CD14-positive monocyte (primary cell): ENCODE results near the gene ANXA5. TPM values are rescaled to one million over a fixed set of nuclear protein-coding genes. Genes with fewer than 3 reads are reported as not detected.

Experiments
- DNase-seq, 3 donors: peaks; one replicate each; pipeline ENCODE4 v3.0.0-alpha.2; 2011 to 2022
- H2AFZ ChIP-seq: 2 replicates; pipeline ENCODE4 v1.6.0; 2012; ENCODE audit warnings: mild to moderate bottlenecking, low read depth, low read length, inconsistent platforms; ENCODE audit not compliant: insufficient read depth, poor library complexity, severe bottlenecking
- H3K27ac ChIP-seq, 2 donors: 1 replicate in 1 of 2; 2 replicates in 1 of 2; pipeline ENCODE4 v1.5.1; 2012 to 2013; ENCODE audit warnings: low read length in 2 of 2, control low read depth in 1 of 2, inconsistent platforms in 1 of 2, low read depth in 1 of 2, mild to moderate bottlenecking in 1 of 2
- H3K27me3 ChIP-seq, 2 donors: one replicate each; pipeline versions ENCODE4 v1.6.0 to v1.6.1; 2011 to 2013; ENCODE audit warnings: low read length in 2 of 2; ENCODE audit not compliant: control insufficient read depth in 2 of 2, insufficient read depth in 2 of 2
- H3K36me3 ChIP-seq, 2 donors: replicated peaks in 1 of 2; 1 replicate in 1 of 2; 2 replicates in 1 of 2; pipeline versions ENCODE4 v1.5.1 to v1.6.1; 2012 to 2013; ENCODE audit warnings: low read length in 2 of 2, control low read depth in 1 of 2, inconsistent platforms in 1 of 2, mild to moderate bottlenecking in 1 of 2; ENCODE audit not compliant: insufficient read depth in 2 of 2, control insufficient read depth in 1 of 2
- H3K4me1 ChIP-seq, 2 donors: 1 replicate in 1 of 2; 2 replicates in 1 of 2; pipeline versions ENCODE4 v1.5.1 to v1.6.1; 2012 to 2013; ENCODE audit warnings: low read length in 2 of 2, control low read depth in 1 of 2, inconsistent platforms in 1 of 2, mild to moderate bottlenecking in 1 of 2, moderate library complexity in 1 of 2; ENCODE audit not compliant: insufficient read depth in 2 of 2, control insufficient read depth in 1 of 2
- H3K4me2 ChIP-seq: replicated peaks from 2 replicates; pipeline ENCODE3; 2012; ENCODE audit warnings: low read length, moderate library complexity, mild to moderate bottlenecking; ENCODE audit not compliant: poor library complexity, severe bottlenecking; ENCODE audit errors: extremely low read depth
- H3K4me3 ChIP-seq, 3 experiments: fragments of 200-600 bp in 1 of 3; sonication (generic) in 1 of 3; replicated peaks in 1 of 3; 1 replicate in 2 of 3; 2 replicates in 1 of 3; pipeline ENCODE4 v1.5.1; 2011 to 2013; ENCODE audit warnings: low read length in 3 of 3, mild to moderate bottlenecking in 3 of 3, control low read depth in 2 of 3, low read depth in 2 of 3, inconsistent platforms in 1 of 3, moderate library complexity in 1 of 3
- H3K79me2 ChIP-seq: 2 replicates; pipeline ENCODE4 v1.6.0; 2012; ENCODE audit warnings: mild to moderate bottlenecking, control low read depth, inconsistent platforms, low read length, moderate library complexity; ENCODE audit not compliant: insufficient read depth
- H3K9ac ChIP-seq: 2 replicates; pipeline ENCODE4 v1.6.0; 2017; ENCODE audit warnings: low read length, mild to moderate bottlenecking; ENCODE audit not compliant: insufficient read depth, poor library complexity, severe bottlenecking
- H3K9me3 ChIP-seq, 2 donors: replicated peaks in 1 of 2; 1 replicate in 1 of 2; 2 replicates in 1 of 2; pipeline versions ENCODE4 v1.5.1 to v1.6.1; 2012 to 2013; ENCODE audit warnings: low read length in 2 of 2, control low read depth in 1 of 2; ENCODE audit not compliant: control insufficient read depth in 1 of 2, insufficient read depth in 1 of 2
- H4K20me1 ChIP-seq: 2 replicates; pipeline ENCODE4 v1.6.0; 2012; ENCODE audit warnings: mild to moderate bottlenecking, low read length, control low read depth, moderate library complexity; ENCODE audit not compliant: insufficient read depth
- H3K27ac Mint-ChIP-seq, 7 donors: one replicate each; pipeline ENCODE4 v1.8.0; 2020; ENCODE audit warnings: mild to moderate bottlenecking in 7 of 7, mixed read lengths in 7 of 7, moderate library complexity in 6 of 7, inconsistent platforms in 2 of 7
- H3K27me3 Mint-ChIP-seq, 3 donors: one replicate each; pipeline ENCODE4 v1.8.0; 2021 to 2022; ENCODE audit warnings: low read depth in 3 of 3, mild to moderate bottlenecking in 3 of 3, mixed read lengths in 3 of 3, moderate library complexity in 3 of 3, inconsistent platforms in 1 of 3
- H3K36me3 Mint-ChIP-seq, 2 donors: one replicate each; pipeline ENCODE4 v1.8.0; 2020; ENCODE audit warnings: mixed read lengths in 2 of 2, inconsistent platforms in 1 of 2, mild to moderate bottlenecking in 1 of 2
- H3K4me1 Mint-ChIP-seq: one replicate; pipeline ENCODE4 v1.8.0; 2020; ENCODE audit warnings: mild to moderate bottlenecking, mixed read lengths
- H3K4me3 Mint-ChIP-seq, 2 donors: one replicate each; pipeline ENCODE4 v1.8.0; 2020; ENCODE audit warnings: mild to moderate bottlenecking in 2 of 2, mixed read lengths in 2 of 2, moderate library complexity in 1 of 2
- H3K9me3 Mint-ChIP-seq, 7 donors: one replicate each; pipeline ENCODE4 v1.8.0; 2020 to 2022; ENCODE audit warnings: mixed read lengths in 7 of 7, mild to moderate bottlenecking in 6 of 7, moderate library complexity in 6 of 7, inconsistent platforms in 2 of 7
- CTCF ChIP-seq: fragments of 200-600 bp; IDR thresholded peaks from one replicate; pipeline ENCODE4 v1.8.0; 2022; ENCODE audit warnings: antibody characterized with exemption, mild to moderate bottlenecking
- WGBS: methylation state at CpG from one replicate; pipeline ENCODE4 v1.1.5; 2013; ENCODE audit warnings: missing lambda C conversion rate; ENCODE audit not compliant: insufficient coverage; 5-methylcytosine and 5-hydroxymethylcytosine counted together
- intact Hi-C, 2 donors: fragments of 100-400 bp; cut with micrococcal nuclease; formaldehyde crosslinking; loops; one replicate each; pipeline versions ENCODE4 v1.15.0 to v1.15.1; 2023
- polyA plus RNA-seq, 3 donors: library from polyadenylated mRNA; depleted of rRNA in 1 of 3; unstranded in 2 of 3; stranded (reverse) in 1 of 3; fragments of 300-500 nt in 2 of 3; fragments of >200 nt in 1 of 3; fragmentation: Illumina TruSeq in 2 of 3; gene quantifications; 1 replicate in 2 of 3; 2 replicates in 1 of 3; pipeline ENCODE4 v1.2.3, GENCODE V29; 2012 to 2021

The ANXA5 gene
- polyA plus RNA-seq, 3 donors, result 312 to 796 (median 752) TPM

DNA sequence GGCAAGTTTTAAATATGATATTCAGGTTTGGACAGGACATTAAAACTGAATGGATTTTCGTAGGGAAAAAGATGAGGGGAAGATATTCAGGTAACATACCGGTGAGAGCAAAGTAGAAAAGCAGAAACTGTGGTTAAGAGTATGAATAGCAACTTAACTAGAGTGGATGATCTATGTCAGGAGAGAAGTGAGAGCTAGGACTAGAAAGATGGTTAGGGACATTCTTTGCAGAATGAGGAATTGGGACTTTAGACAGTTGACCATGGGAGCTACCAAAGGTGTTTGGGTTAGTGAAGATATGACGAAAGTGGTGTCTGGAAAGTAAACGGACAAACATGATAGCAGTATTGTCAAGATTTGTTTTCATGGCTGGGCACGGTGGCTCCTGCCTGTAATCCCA lies 45.2 kb downstream of the ANXA5 start:
- 57% methylated on average over 5 of the region's 5 CpGs for WGBS
- Mint-ChIP-seq H3K9me3 (peaks cover 0 to 3% (median 2%) of the 10 kb centered on the region in 7 donors), H3K4me3 (no peak overlapping the region), H3K36me3 (no peaks in the 10 kb centered on the region), H3K4me1 (no peaks in the 10 kb centered on the region), H3K27ac (no peak overlapping the region), H3K27me3 (peaks cover 2 to 6% (median 5%) of the 10 kb centered on the region in 3 donors)
- Histone ChIP-seq H3K4me2 (no peak overlapping the region), H3K9ac (no peak overlapping the region), H3K4me3 (no peak overlapping the region), H3K79me2 (no peaks in the 10 kb centered on the region), H4K20me1 (no peaks in the 10 kb centered on the region), H2AFZ (no peak overlapping the region), H3K27me3 (no peaks in the 10 kb centered on the region), H3K4me1 (no peaks in the 10 kb centered on the region), H3K27ac (no peak overlapping the region), H3K9me3 (no peaks in the 10 kb centered on the region), H3K36me3 (no peaks in the 10 kb centered on the region)
- DNase-seq, result no peak
- no peak for TF ChIP-seq CTCF
- intact Hi-C loops, result no loop called here

- Histone ChIP-seq H4K20me1 (no peaks in the 10 kb centered on the region), H3K36me3 (no peaks in the 10 kb centered on the region), H3K4me1 (no peaks in the 10 kb centered on the region), H3K9me3 (no peaks in the 10 kb centered on the region), H3K27me3 (no peaks in the 10 kb centered on the region), H3K9ac (no peak overlapping the region), H2AFZ (no peak overlapping the region), H3K27ac (no peak overlapping the region), H3K4me3 (no peak overlapping the region), H3K79me2 (no peaks in the 10 kb centered on the region), H3K4me2 (no peak overlapping the region)
- H3K27ac Mint-ChIP-seq, result no peak overlapping the region
- H3K4me3 Mint-ChIP-seq, result no peak overlapping the region
- no peaks in the 10 kb centered on the region for H3K36me3 Mint-ChIP-seq
- no CpG with 5 or more reads among the region's 2 CpGs for WGBS
- peaks cover 4 to 5% (median 5%) of the 10 kb centered on the region in 3 donors for H3K27me3 Mint-ChIP-seq
- intact Hi-C loops, result no loop called here
- peaks cover 0 to 3% (median 2%) of the 10 kb centered on the region in 7 donors for H3K9me3 Mint-ChIP-seq
- no peak for TF ChIP-seq CTCF
- no peaks in the 10 kb centered on the region for H3K4me1 Mint-ChIP-seq
- DNase-seq, result no peak
Observed at GRCh38 chr4:121650741-121651140, 46.0 kb downstream of the ANXA5 start.
